K562 (cell line): ENCODE data around the gene STIL. TPM values are rescaled to one million over a fixed set of nuclear protein-coding genes. Genes with fewer than 3 reads are reported as not detected.

Source experiments
- BRD4 ChIP-seq: fragments of 200-600 bp; sonication (generic); IDR thresholded peaks from 2 replicates; pipeline ENCODE4 v1.6.1; 2017; ENCODE audit warnings: inconsistent platforms
- FUS ChIP-seq: fragments of 200-400 bp; formaldehyde crosslinking; optimal IDR thresholded peaks from 2 replicates; pipeline ENCODE3; 2017; ENCODE audit warnings: low read depth, low read length
- GTF2A2 ChIP-seq: IDR thresholded peaks from 2 replicates; pipeline ENCODE4 v1.6.1; 2016; ENCODE audit warnings: mild to moderate bottlenecking, missing genetic modification characterization, missing compliant biosample characterization
- IFI16 ChIP-seq: fragments of 250-450 bp; sonication (Bioruptor Pico); IDR thresholded peaks from 2 replicates; pipeline ENCODE4 v2.1.2; 2022; ENCODE audit warnings: mild to moderate bottlenecking, inconsistent platforms
- NELFE ChIP-seq: IDR thresholded peaks from 2 replicates; pipeline ENCODE4 v1.6.1; 2011; ENCODE audit warnings: mild to moderate bottlenecking; ENCODE audit not compliant: insufficient read depth, insufficient read length
- SAFB2 ChIP-seq: fragments of 200-400 bp; formaldehyde crosslinking; IDR thresholded peaks from 2 replicates; pipeline ENCODE4 v1.6.1; 2018; ENCODE audit warnings: borderline replicate concordance, low read length, low read depth, moderate library complexity; ENCODE audit not compliant: severe bottlenecking
- TGIF2 ChIP-seq: sonication (generic); formaldehyde crosslinking; IDR thresholded peaks from 2 replicates; pipeline ENCODE4 v1.8.1; 2022; ENCODE audit warnings: mild to moderate bottlenecking, missing genetic modification reagents, moderate library complexity
- ZBTB5 ChIP-seq: fragments of 450-650 bp; IDR thresholded peaks from 2 replicates; pipeline ENCODE4 v1.6.1; 2017; ENCODE audit warnings: antibody characterized with exemption
- ZNF224 ChIP-seq: sonication (generic); formaldehyde crosslinking; IDR thresholded peaks from 2 replicates; pipeline ENCODE4 v1.8.0; 2022; ENCODE audit warnings: mild to moderate bottlenecking, missing genetic modification reagents
- polyA plus RNA-seq, 8 experiments: library from polyadenylated mRNA; depleted of rRNA in 4 of 8; stranded (reverse) in 5 of 8; unstranded in 3 of 8; fragments of >200 nt; fragmentation: Nextera tagmentation in 2 of 8; fragmentation: Illumina TruSeq in 1 of 8; extraction: Ambion mirVana in 2 of 8; extraction: Trizol in 1 of 8; gene quantifications; 2 replicates each; pipeline versions ENCODE4 v1.2.1 to v1.2.3, GENCODE V29; 2011 to 2014; ENCODE audit warnings: inconsistent platforms in 1 of 8, missing spikeins in 1 of 8
- total RNA-seq, 7 experiments: library from RNA; depleted of rRNA in 6 of 7; stranded (reverse); fragments of >200 nt in 6 of 7; fragmentation: Illumina TruSeq in 2 of 7; extraction: Trizol in 2 of 7; gene quantifications; 2 replicates each; pipeline versions ENCODE4 v1.2.1 to v1.2.3, GENCODE V29; 2011 to 2021; ENCODE audit warnings: low replicate concordance in 1 of 7
- TF ChIP-seq, protein P1 (sequence below): fragments of 450-650 bp; formaldehyde crosslinking; IDR thresholded peaks from 2 replicates; pipeline ENCODE4 v1.4.0; 2020; ENCODE audit warnings: mild to moderate bottlenecking, moderate library complexity
- TF ChIP-seq, protein P2 (sequence below): fragments of 250-450 bp; sonication (Bioruptor Pico); IDR thresholded peaks from 2 replicates; pipeline ENCODE4 v1.4.0; 2020; ENCODE audit warnings: mild to moderate bottlenecking, moderate library complexity, borderline replicate concordance
- TF ChIP-seq, protein P3 (sequence below): fragments of 450-650 bp; IDR thresholded peaks from 2 replicates; pipeline ENCODE4 v1.6.1; 2016; ENCODE audit warnings: low read depth

STIL gene
- total and polyA plus RNA-seq, 9 of the 15 experiments (the other 6 are each of a cell fraction or from before 2014, with no cell fraction given), result 10.5 to 77.4 (median 39.6) TPM

DNA sequence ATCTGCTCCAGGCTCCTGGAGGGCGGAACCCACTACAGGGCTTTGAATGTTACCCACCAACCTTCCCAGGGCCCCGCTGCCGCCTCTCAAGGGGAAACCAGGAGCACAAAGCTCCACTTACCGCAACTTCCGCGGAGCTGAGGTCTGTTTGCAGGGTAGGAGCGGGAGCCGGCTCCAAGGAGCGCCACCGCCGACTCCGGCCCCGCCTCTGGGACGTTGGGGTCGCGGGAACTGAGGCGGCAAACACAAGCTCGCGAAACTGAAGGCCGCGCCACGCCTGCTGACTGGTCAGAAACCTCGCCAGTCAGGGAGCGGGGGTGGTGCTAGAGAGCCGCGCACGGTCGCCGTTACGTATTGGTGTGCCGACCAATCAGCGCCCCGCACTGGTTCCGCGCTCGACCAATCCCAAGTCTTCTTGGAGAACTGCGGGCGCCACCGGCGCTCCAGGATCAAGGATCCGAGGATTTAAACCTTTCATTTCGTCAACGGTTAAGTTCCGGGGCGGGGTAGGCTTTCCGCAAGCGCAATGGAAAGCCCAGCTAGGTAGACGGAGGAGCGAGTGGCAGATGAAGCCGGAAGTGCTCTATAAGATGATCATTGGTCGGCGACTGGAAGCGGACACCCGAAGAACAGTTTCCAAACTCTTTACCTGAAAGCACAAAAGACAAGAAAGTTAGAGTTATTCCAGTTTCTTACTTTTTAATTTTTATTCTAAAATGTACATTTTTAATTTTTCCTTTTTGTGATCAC lies at the start of gene STIL (continued):
- TF ChIP-seq, protein P1, sequence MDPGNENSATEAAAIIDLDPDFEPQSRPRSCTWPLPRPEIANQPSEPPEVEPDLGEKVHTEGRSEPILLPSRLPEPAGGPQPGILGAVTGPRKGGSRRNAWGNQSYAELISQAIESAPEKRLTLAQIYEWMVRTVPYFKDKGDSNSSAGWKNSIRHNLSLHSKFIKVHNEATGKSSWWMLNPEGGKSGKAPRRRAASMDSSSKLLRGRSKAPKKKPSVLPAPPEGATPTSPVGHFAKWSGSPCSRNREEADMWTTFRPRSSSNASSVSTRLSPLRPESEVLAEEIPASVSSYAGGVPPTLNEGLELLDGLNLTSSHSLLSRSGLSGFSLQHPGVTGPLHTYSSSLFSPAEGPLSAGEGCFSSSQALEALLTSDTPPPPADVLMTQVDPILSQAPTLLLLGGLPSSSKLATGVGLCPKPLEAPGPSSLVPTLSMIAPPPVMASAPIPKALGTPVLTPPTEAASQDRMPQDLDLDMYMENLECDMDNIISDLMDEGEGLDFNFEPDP (CRISPR knock-in tag), result no peak
- peak; percentile 83 for TF ChIP-seq ZBTB5
- TF ChIP-seq FUS, result no peak
- no peak for TF ChIP-seq GTF2A2 (tag)
- TF ChIP-seq, protein P2, sequence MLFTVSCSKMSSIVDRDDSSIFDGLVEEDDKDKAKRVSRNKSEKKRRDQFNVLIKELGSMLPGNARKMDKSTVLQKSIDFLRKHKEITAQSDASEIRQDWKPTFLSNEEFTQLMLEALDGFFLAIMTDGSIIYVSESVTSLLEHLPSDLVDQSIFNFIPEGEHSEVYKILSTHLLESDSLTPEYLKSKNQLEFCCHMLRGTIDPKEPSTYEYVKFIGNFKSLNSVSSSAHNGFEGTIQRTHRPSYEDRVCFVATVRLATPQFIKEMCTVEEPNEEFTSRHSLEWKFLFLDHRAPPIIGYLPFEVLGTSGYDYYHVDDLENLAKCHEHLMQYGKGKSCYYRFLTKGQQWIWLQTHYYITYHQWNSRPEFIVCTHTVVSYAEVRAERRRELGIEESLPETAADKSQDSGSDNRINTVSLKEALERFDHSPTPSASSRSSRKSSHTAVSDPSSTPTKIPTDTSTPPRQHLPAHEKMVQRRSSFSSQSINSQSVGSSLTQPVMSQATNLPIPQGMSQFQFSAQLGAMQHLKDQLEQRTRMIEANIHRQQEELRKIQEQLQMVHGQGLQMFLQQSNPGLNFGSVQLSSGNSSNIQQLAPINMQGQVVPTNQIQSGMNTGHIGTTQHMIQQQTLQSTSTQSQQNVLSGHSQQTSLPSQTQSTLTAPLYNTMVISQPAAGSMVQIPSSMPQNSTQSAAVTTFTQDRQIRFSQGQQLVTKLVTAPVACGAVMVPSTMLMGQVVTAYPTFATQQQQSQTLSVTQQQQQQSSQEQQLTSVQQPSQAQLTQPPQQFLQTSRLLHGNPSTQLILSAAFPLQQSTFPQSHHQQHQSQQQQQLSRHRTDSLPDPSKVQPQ, result no peak
- no peak for TF ChIP-seq IFI16 (CRISPR knock-in tag)
- no peak for TF ChIP-seq NELFE
- TF ChIP-seq BRD4, result no peak
- no peak for TF ChIP-seq SAFB2
- TF ChIP-seq, protein P3, sequence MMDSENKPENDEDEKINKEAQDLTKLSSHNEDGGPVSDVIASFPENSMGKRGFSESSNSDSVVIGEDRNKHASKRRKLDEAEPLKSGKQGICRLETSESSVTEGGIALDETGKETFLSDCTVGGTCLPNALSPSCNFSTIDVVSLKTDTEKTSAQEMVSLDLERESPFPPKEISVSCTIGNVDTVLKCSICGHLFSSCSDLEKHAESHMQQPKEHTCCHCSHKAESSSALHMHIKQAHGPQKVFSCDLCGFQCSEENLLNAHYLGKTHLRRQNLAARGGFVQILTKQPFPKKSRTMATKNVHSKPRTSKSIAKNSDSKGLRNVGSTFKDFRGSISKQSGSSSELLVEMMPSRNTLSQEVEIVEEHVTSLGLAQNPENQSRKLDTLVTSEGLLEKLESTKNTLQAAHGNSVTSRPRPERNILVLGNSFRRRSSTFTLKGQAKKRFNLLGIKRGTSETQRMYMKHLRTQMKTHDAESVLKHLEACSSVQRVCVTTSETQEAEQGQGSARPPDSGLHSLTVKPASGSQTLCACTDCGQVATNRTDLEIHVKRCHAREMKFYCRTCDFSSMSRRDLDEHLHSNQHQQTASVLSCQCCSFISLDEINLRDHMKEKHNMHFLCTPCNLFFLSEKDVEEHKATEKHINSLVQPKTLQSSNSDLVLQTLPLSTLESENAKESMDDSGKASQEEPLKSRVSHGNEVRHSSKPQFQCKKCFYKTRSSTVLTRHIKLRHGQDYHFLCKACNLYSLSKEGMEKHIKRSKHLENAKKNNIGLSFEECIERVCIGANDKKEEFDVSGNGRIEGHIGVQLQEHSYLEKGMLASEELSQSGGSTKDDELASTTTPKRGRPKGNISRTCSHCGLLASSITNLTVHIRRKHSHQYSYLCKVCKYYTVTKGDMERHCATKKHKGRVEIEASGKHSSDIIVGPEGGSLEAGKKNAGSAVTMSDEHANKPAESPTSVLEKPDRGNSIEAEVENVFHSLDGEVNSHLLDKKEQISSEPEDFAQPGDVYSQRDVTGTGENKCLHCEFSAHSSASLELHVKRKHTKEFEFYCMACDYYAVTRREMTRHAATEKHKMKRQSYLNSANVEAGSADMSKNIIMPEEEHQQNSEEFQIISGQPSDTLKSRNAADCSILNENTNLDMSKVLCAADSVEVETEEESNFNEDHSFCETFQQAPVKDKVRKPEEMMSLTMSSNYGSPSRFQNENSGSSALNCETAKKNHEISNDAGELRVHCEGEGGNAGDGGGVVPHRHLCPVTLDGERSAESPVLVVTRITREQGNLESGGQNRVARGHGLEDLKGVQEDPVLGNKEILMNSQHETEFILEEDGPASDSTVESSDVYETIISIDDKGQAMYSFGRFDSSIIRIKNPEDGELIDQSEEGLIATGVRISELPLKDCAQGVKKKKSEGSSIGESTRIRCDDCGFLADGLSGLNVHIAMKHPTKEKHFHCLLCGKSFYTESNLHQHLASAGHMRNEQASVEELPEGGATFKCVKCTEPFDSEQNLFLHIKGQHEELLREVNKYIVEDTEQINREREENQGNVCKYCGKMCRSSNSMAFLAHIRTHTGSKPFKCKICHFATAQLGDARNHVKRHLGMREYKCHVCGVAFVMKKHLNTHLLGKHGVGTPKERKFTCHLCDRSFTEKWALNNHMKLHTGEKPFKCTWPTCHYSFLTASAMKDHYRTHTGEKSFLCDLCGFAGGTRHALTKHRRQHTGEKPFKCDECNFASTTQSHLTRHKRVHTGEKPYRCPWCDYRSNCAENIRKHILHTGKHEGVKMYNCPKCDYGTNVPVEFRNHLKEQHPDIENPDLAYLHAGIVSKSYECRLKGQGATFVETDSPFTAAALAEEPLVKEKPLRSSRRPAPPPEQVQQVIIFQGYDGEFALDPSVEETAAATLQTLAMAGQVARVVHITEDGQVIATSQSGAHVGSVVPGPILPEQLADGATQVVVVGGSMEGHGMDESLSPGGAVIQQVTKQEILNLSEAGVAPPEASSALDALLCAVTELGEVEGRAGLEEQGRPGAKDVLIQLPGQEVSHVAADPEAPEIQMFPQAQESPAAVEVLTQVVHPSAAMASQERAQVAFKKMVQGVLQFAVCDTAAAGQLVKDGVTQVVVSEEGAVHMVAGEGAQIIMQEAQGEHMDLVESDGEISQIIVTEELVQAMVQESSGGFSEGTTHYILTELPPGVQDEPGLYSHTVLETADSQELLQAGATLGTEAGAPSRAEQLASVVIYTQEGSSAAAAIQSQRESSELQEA, result no peak
- no peak for TF ChIP-seq ZNF224 (CRISPR knock-in tag)
- 0 out of 2 replicates have a peak, but pooled peaks have one; percentile 12 for TF ChIP-seq TGIF2 (CRISPR knock-in tag)
